Astrocyte of the spinal cord (primary cell): Measurements from ENCODE around the gene ERI3.

Source experiments
- DNase-seq: peaks from one replicate; pipeline ENCODE4 v3.0.0; 2011; ENCODE audit warnings: low read depth, low spot score
- H3K4me3 ChIP-seq: 2 replicates; pipeline ENCODE4 v1.5.1; 2011; ENCODE audit warnings: low read depth, mild to moderate bottlenecking, low read length, moderate library complexity
- CTCF ChIP-seq: IDR thresholded peaks from 2 replicates; pipeline ENCODE4 v1.5.1; 2012; ENCODE audit warnings: low read depth, mild to moderate bottlenecking, low read length, inconsistent platforms
- in situ Hi-C: cut with HindIII; loops from 2 replicates; pipeline ENCODE4 v1.10.0; 2017; ENCODE audit warnings: low sequenced_read_pairs

The ERI3 gene

DNA sequence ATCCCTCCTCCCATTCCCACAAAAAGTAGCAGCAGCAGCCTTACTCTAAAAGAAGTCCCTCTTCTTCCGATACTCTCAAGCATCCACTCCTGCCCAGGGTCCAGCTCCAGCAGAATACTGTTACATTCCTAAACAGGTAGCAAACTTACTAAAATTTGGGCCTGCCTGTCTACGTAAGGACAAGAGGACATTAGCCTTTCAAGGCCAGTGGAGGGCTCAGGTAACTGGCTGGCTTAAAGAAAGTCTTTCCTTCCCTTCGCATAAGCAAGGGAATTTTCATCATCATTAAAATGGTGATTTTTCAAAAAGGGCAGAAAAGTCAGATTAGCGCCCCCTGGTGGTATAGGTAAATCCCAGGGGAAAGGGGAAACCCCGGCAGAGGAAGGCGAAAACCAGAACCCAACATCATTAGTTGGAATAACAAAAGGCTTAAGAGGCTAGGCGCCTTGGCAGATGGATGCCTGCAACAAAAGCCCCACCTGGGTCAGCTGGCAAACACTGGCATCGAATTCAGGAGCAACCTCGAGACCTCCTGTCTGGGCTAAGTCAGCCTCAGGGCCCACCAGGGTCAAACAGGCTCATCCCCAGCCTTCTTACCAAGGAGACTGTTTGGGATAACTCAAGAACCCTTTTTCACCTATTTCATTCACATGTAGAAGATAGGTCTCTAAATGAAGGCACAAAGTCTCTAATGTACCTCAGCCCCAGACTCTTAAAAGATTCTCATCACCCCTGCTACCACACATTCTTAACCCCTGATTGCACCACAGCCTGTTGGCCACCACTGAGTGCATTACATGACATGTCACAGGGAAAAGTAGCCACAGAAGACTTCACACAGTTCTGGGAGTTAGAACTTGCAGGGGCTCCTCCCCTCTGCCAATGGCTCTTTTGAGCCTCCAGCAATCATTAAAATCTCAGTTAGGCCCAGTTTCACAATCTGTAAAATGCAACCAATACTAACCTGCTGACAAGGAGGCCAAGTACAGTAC is 36.7 kb downstream of the ERI3 start:
- in situ Hi-C loops: no loop called here
- peak; percentile 32 for DNase-seq
- no peak overlapping the region for H3K4me3 ChIP-seq
- TF ChIP-seq CTCF: peak; percentile 76

DNA sequence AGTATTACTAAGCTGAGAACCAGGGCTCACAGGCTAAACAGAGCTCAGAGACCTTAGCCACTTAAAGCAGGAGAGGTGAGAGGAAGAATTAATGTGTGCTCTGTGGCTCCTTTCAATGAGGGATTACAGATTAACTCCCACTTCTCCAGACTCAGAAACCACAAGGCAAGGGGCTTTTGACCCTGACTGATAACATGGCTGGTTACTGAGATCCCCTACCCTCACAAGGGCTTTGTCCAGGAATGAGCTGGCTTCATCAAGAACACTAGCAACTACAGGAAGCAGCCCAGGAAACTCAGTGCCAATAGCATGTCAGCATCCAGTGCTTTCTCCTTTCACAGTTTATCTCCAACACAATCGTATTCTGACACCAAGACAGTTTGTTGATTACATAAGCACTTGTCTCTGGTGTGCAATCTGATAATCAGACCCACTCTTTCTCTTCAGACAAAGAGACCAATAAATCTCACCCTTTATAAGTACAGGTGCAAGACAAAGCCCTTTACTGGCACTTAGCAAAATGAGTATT is 38.8 kb downstream of the ERI3 start:
- no peak for DNase-seq
- in situ Hi-C loops: no loop called here
- H3K4me3 ChIP-seq: no peak overlapping the region
- no peak for TF ChIP-seq CTCF

GRCh38 chr1:44315521-44315920 is 39.5 kb downstream of the ERI3 start:
- H3K4me3 ChIP-seq: no peak overlapping the region
- no peak for TF ChIP-seq CTCF
- in situ Hi-C loops: no loop called here
- DNase-seq: no peak

GRCh38 chr1:44314452-44314851 is 40.6 kb downstream of the ERI3 start:
- no peak for TF ChIP-seq CTCF
- no peak overlapping the region for H3K4me3 ChIP-seq
- DNase-seq: no peak
- in situ Hi-C loops: no loop called here

- in situ Hi-C loops: no loop called here
- no peak for TF ChIP-seq CTCF
- H3K4me3 ChIP-seq: no peak overlapping the region
- no peak for DNase-seq
Measured at GRCh38 chr1:44313265-44313918, 41.7 kb downstream of the ERI3 start.

DNA sequence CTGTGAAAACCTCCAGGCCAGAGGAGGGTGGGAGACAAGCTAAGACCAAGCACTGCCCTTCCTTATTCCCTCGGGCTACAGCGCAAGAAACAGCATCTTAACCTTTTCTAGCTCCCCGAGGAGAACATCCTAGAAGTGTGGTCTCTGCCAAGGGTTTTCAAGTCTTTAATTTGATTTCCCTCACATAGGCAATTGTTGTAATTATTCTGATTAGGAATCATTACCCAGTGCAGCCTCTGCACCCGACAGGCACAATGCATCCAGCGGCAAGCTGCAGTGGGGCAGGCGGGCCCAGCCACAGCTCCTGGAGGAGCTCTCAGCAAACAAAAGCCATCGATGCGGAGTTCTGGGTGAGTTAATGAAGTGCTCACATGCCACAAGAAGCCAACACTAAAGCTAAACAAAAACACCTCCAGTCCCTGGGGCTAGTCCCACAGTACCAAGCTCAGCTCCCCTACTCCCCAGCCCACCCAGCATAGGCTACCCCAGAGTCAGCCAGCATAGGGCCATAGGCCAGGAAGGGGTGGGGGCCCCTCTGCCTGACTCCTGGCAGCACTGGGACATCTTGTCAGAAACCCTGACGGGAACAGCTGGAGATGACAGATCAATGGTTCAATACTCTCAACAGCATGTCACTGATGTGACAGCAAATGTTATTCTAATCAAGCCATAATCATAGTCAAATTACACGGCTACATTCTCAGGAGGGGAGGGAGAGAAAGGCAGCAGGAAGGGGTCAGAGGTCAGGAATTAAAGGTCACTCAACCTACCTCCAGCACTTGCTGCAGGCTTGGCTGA is 42.5 kb downstream of the ERI3 start:
- in situ Hi-C loops: no loop called here
- DNase-seq: no peak
- TF ChIP-seq CTCF: no peak
- H3K4me3 ChIP-seq: no peak overlapping the region
